SK-N-SH treated with all-trans-retinoic acid at 6 μM for 48 hours (cell line): ENCODE results near the gene SLC18A3.

Source experiments
- BACH2 ChIP-seq: fragments of 250-450 bp; sonication (Bioruptor Pico); IDR thresholded peaks from 2 replicates; pipeline ENCODE4 v1.9.0; 2021; ENCODE audit warnings: mild to moderate bottlenecking, borderline replicate concordance
- CSDC2 ChIP-seq: fragments of 250-450 bp; sonication (Bioruptor Pico); IDR thresholded peaks from 2 replicates; pipeline ENCODE4 v1.5.0; 2020; ENCODE audit warnings: mild to moderate bottlenecking, moderate library complexity
- ESRRG ChIP-seq: fragments of 250-450 bp; sonication (Bioruptor Pico); IDR thresholded peaks from 2 replicates; pipeline ENCODE4 v1.6.1; 2021; ENCODE audit warnings: mild to moderate bottlenecking
- PPARA ChIP-seq: fragments of 250-450 bp; sonication (Bioruptor Pico); IDR thresholded peaks from 2 replicates; pipeline ENCODE4 v1.5.0; 2020; ENCODE audit warnings: mild to moderate bottlenecking, borderline replicate concordance
- ZC3H10 ChIP-seq: fragments of 250-450 bp; sonication (Bioruptor Pico); IDR thresholded peaks from 2 replicates; pipeline ENCODE4 v1.5.1; 2021; ENCODE audit warnings: mild to moderate bottlenecking, moderate library complexity
- ZFP30 ChIP-seq: fragments of 450-650 bp; formaldehyde crosslinking; IDR thresholded peaks from 2 replicates; pipeline ENCODE4 v1.5.0; 2022; ENCODE audit warnings: mild to moderate bottlenecking, moderate library complexity
- TF ChIP-seq, protein P1 (sequence below): fragments of 250-450 bp; sonication (Bioruptor Pico); IDR thresholded peaks from 2 replicates; pipeline ENCODE4 v1.8.0; 2020; ENCODE audit warnings: mild to moderate bottlenecking, moderate library complexity, borderline replicate concordance
- TF ChIP-seq, protein P2 (sequence below): fragments of 250-450 bp; sonication (Bioruptor Pico); IDR thresholded peaks from 2 replicates; pipeline ENCODE4 v1.8.0; 2021; ENCODE audit warnings: low read depth, mild to moderate bottlenecking, moderate library complexity, borderline replicate concordance

DNA sequence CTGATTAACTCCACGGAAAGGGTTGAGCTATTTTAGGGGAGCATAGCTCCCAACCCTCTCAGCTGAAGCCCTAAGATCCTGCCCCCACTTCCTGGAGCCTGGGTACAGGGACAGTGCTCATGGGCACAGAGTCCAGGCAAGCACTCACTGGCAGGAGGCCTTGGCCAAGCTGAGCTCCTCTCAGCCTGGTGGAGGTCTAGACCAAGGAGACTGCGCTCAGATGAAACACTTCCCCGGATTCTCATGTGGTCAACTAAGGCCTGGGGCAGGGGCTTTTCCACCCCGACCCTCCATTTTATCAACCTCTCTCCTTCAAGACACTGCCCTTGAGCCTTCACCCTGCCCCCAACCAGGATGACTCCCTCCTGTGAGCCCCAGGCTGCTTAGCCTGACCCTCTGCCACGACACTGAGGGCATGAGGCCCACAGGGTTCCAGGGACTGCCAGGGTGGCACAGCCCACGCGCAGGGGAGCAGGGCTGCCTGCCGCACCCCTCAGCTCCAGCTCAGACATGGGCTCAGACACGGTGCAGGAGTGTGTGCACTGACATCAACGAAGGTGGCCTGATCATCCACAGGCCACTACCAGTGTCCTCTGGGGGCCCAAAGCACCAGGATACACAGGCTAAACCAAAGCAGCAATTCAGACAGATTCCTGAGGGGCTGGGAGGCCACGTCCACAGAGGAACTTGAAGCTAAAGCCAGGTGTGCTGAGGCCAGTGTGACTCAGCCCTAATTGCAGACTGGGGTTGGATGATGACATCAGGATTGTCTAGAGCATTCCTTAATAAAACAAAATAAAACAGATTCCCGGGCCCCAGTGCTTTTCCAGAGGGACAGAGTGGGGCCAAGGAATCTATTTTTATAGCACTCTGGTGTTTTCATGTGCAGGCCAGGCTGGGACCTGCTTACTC, 22.6 kb downstream of the SLC18A3 start:
- TF ChIP-seq, protein P1, sequence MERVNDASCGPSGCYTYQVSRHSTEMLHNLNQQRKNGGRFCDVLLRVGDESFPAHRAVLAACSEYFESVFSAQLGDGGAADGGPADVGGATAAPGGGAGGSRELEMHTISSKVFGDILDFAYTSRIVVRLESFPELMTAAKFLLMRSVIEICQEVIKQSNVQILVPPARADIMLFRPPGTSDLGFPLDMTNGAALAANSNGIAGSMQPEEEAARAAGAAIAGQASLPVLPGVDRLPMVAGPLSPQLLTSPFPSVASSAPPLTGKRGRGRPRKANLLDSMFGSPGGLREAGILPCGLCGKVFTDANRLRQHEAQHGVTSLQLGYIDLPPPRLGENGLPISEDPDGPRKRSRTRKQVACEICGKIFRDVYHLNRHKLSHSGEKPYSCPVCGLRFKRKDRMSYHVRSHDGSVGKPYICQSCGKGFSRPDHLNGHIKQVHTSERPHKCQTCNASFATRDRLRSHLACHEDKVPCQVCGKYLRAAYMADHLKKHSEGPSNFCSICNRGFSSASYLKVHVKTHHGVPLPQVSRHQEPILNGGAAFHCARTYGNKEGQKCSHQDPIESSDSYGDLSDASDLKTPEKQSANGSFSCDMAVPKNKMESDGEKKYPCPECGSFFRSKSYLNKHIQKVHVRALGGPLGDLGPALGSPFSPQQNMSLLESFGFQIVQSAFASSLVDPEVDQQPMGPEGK (CRISPR knock-in tag): no peak
- TF ChIP-seq PPARA (CRISPR knock-in tag) (no peak), ZFP30 (CRISPR knock-in tag) (no peak), CSDC2 (no peak), BACH2 (CRISPR knock-in tag) (no peak), ZC3H10 (CRISPR knock-in tag) (no peak), ESRRG (CRISPR knock-in tag) (no peak)
- TF ChIP-seq, protein P2, sequence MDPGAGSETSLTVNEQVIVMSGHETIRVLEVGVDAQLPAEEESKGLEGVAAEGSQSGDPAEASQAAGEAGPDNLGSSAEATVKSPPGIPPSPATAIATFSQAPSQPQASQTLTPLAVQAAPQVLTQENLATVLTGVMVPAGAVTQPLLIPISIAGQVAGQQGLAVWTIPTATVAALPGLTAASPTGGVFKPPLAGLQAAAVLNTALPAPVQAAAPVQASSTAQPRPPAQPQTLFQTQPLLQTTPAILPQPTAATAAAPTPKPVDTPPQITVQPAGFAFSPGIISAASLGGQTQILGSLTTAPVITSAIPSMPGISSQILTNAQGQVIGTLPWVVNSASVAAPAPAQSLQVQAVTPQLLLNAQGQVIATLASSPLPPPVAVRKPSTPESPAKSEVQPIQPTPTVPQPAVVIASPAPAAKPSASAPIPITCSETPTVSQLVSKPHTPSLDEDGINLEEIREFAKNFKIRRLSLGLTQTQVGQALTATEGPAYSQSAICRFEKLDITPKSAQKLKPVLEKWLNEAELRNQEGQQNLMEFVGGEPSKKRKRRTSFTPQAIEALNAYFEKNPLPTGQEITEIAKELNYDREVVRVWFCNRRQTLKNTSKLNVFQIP: no peak
